ENCODE data around the gene DIO3.

The DIO3 gene

GRCh38 chr14:101584055-101584859, 23.0 kb downstream of the DIO3 start:
- DNase-seq, result no peak

- DNase-seq, result no peak
Measured at GRCh38 chr14:101585211-101585610, 23.9 kb downstream of the DIO3 start.

- no peak for DNase-seq
Measured at GRCh38 chr14:101586531-101587430, 25.5 kb downstream of the DIO3 start.

DNA sequence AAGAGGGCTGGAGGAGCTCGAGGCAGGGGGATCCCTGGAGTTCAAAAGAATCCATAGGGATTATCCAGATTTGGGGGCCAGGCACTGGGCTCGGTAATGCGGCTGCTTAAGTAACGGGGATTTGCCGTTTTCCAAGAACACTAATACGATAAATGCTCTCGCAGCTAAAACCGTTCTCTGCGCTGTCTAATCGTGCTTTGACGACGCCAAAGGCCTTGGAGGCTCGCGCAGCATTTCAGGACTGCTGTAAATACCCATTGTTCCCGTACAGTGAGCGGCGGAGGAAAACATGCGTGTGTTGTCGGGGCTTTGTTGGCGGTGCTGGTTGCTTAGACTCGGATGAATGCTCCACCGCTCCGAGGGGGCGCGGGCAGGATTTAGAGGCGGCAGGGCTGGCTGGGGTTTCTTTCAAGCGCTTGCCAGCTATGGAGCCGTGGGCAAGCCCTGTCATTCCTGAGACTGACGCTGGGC, 26.2 kb downstream of the DIO3 start:
- no peak for DNase-seq

- DNase-seq, result no peak
Measured at GRCh38 chr14:101588286-101588975, 27.1 kb downstream of the DIO3 start.

DNA sequence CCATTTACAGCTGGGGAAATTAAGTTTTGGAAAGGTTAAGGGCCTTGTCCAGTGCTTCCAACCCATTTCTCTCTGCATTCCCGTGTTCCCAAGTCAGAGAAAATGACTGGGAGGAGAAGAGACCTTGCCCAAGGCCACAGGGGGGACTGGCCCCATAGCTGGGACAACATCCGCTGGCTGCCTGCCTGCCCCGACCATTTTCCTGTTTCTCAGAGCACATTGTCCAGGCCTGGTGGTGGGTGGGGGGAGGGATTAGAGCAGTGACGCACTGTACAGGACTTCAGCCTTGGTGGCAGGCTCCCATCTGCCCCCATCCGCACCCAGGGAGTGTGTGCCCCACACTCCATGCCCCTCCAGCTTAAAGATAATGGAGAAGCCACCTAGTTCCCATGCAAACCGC, 27.7 kb downstream of the DIO3 start:
- no peak for DNase-seq

DNA sequence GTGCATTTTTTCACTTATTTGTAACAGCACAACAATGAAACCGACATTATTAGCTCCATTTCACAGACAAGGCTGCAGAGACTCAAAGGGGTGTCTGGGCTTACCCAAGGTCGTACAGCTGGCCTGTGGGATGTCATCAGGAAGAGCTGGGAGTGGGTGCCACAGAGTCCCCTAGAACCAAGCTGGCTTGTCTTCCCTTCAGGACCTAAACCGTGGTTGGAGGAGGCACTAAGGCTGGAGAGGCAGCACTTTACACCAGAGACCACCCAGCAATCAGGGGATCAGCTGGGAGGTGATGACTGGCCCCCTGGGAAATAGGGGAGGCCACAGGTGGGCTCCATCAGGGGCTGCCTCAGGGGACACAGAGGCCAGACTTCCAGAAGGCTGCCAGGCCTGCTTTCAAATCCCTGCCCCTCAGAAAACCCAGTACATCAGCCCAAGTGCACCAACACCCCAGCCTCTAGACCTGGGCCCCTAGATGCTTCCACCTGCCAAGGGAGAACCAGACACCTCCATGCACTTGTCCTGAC, 28.3 kb downstream of the DIO3 start:
- no peak for DNase-seq

DNA sequence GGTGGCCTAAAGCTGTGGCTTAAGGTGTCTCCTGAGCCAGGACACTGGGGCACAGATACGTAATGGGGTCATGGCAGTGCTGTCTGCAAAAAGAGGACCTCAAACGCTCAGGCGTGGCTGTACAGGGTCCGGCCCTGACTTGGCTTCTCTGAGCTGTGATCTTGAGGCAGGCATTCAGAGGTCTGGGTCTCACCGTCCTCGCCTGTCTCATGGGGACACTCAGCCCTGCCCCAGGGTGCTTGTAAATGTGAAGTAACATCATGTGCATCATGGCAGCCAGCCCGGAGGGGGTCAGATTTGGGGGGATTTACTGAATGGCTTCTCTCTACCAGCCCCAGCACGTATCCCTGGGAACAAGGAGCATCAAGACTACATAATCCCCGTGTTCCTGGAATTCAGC, 28.8 kb downstream of the DIO3 start:
- DNase-seq, result no peak

GRCh38 chr14:101590616-101591015, 29.3 kb downstream of the DIO3 start:
- DNase-seq, result no peak

DNA sequence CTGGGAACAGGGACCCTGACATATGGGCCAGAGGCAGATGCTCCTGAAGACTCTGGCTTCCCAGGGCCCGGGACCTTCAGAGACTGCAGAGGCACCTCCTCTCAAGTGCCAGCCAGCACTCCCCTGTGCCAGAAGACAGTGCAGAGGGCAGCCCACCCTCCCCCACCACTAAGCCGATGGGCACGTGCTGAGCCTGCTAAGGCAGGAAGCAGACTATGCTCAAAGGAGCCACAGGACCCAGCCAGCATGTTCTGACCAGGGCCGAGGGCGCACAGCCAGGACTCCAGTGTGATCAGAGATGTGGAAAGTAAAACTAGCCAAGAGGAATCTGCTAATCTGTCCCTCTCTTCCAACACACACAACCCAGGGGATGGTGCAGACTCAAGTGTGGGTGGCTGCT, 29.8 kb downstream of the DIO3 start:
- DNase-seq, result no peak

- no peak for DNase-seq
Measured at GRCh38 chr14:101591582-101591981, 30.3 kb downstream of the DIO3 start.

DNA sequence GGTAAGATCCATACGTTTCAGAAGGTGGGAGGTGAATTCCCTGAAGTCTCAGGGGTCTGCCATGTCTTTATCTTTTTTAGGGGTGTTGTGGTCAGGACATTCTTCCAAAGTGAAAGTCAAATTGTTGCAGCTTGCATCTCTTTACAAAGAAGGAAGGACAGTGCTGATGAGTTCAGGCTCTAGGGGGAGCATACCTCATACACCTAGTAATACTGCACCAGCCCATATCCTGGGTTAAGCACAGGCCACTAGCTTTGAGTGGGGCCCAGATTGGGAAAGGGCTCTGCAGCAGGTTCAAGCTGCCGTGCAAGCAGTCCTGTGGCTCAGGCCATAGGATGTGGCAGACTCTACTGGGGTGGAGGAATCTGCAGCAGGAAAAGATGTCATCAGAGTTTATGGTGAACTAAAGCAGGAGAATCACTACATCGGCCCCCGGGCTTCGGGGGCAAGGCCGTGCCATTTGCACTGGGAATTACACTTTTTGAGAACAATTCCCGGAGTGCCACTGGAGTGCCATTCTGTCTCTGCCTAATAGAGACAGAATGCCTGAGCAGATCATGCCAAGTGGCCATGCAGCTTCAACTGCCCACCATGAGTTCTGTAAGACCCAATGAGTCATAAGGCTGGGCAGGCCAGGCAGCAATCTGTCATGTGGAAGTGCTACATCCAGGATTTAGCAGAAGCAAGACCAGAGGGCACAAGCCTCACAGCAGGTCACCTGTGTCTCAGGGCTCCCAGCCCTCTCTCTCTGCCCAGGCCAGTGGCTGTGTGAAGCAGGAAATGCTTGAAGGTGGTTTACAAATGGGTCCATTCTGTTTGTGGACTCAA, 32.3 kb downstream of the DIO3 start:
- no peak for DNase-seq

DNA sequence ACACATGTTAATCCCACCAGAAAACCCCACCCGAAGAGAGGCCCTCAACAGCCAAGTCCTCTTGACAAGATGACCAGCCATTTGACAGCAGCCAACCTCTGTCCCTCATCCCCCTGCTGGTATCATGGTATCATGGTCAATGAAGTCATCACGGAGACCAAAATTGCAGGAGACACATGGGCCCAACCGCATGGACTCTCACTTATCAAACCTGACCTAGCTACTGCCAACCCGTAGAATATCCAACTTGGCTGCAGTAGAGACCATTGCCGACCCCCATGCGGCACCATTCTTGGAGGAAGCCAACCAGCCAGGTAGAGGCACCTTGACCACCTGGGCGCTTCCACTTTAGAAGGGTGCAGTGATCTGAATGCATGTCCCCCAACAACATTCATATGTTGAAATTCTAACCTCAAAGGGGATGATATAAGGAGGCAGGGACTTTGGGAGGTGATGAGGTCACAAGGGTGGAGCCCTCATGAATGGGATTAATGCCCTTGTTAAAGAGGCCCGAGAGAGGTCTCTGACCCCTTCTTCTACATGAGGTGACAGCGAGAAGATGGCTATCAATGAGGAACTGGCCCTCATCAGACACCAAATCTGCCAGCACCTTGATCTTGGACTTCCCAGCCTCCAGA, 33.3 kb downstream of the DIO3 start:
- no peak for DNase-seq

DNA sequence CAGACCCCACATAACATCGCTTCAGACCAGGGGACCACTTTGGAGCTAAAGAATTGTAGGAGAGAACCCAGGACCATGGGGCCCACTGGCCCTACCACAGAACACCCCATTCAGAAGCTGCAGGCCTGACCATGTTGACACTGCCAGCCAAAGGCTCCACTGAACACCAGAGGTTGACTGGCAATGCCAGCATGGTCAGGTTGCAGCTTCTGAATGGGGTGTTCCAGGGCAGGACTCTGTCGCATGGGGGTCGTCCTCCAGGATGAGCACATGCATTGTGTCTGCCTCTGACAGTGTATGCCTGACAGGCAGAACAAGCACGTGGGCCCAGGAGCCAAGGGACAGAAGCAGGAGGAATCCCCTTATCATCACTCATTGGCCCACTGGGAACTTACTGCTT, 34.1 kb downstream of the DIO3 start:
- no peak for DNase-seq

GRCh38 chr14:101595887-101596721, 34.8 kb downstream of the DIO3 start:
- no peak for DNase-seq

DNA sequence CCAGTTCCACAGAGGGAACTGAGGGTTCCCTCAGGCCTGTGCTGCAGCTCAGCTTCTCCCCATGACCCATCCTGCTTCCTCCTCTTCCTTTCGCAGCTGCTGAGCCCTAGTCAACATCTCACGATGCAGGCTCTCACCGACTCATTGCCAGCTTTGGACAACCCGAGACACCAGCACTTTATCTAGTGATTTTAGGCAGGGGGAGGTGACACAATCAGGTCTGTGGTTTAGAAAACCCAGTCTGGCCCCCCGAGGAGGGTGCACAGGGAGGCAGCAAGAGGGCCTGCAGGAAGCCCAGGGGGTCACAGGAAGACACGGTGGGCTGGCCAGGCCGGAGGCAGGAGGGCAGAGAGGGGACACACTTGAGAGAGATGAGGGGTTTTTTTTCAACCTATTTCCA, 35.4 kb downstream of the DIO3 start:
- no peak for DNase-seq

GRCh38 chr14:101598159-101598558, 36.9 kb downstream of the DIO3 start:
- DNase-seq, result no peak

DNA sequence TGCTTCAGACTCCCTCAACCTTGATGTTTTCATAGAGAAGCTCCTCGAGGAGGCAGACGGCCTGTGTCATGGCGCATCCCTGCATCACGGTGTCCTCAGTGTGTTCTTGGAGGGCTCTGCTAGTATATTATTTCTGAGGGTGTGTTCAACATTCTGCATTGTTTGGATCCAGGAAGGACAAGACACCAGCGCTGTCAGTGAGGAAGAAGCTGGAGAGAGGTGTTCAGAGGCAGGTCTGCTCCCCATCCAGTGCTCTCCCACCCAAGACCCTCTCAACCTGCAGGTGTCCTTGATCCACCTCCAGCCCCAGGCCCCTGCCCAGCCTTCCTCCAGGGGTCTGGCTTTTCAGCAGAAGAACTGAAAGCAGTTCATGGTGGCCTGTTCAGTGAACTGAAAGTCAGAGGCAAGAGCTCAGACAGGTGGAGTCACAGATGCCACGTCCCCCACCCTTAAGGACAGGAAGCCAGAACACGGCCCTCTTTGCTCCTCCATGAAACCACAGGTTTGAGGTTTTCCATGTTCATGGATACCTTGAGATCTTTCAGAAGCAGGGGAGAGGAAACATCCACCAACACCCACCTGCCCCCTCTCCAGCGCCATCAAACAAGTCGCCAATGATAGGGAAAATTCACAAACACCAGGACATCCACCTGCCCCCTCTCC, 37.4 kb downstream of the DIO3 start:
- no peak for DNase-seq

- DNase-seq, result no peak
Measured at GRCh38 chr14:101599234-101599885, 38.1 kb downstream of the DIO3 start.

All from NCI-H2081 treated with DMSO at 0.1 percent for 48 hours (cell line).